WTC11 (cell line): Measurements from ENCODE around the gene RBX1. TPM values are rescaled to one million over a fixed set of nuclear protein-coding genes. Genes with fewer than 3 reads are reported as not detected.

Experiments used
- ATAC-seq: fragments of 200-7000 bp; cut with Tn5 transposase; 2 replicates; pipeline ENCODE4 v1.10.0; 2021; ENCODE audit warnings: mild to moderate bottlenecking, moderate library complexity
- CTCF ChIA-PET: fragments of 300-600 bp; sonication (Branson Sonifier 250); formaldehyde crosslinking; loops from one replicate; lab custom pipeline; 2021; ENCODE audit warnings: antibody characterized with exemption; lab: Charles Lee
- POLR2A ChIA-PET: fragments of 350-600 bp; sonication (Branson Sonifier 250); formaldehyde crosslinking; loops from one replicate; lab custom pipeline; 2021; ENCODE audit warnings: antibody characterized with exemption; lab: Charles Lee
- DNase-seq: peaks from one replicate; pipeline ENCODE4 v3.0.0; 2021; ENCODE audit warnings: low spot score
- H3K27ac Mint-ChIP-seq: 2 replicates; pipeline ENCODE4 v1.8.0; 2021; ENCODE audit warnings: mixed read lengths
- H3K27me3 Mint-ChIP-seq: 2 replicates; pipeline ENCODE4 v1.8.0; 2021; ENCODE audit warnings: low read depth, mild to moderate bottlenecking, moderate library complexity, mixed read lengths
- H3K36me3 Mint-ChIP-seq: 2 replicates; pipeline ENCODE4 v1.8.0; 2021; ENCODE audit warnings: mixed read lengths
- H3K4me1 Mint-ChIP-seq: 2 replicates; pipeline ENCODE4 v1.8.0; 2022; ENCODE audit warnings: mixed read lengths
- H3K4me3 Mint-ChIP-seq: 2 replicates; pipeline ENCODE4 v1.8.0; 2021; ENCODE audit warnings: mild to moderate bottlenecking, moderate library complexity, mixed read lengths
- H3K9me3 Mint-ChIP-seq: 2 replicates; pipeline ENCODE4 v1.8.0; 2021; ENCODE audit warnings: mixed read lengths
- AFF4 ChIP-seq: sonication (generic); formaldehyde crosslinking; IDR thresholded peaks from 2 replicates; pipeline ENCODE4 v1.8.1; 2023; ENCODE audit warnings: mild to moderate bottlenecking, missing genetic modification reagents, borderline replicate concordance
- ATF2 ChIP-seq: sonication (generic); formaldehyde crosslinking; IDR thresholded peaks from 2 replicates; pipeline ENCODE4 v1.8.1; 2022; ENCODE audit warnings: low read depth, missing genetic modification reagents, borderline replicate concordance
- CBFB ChIP-seq: sonication (generic); formaldehyde crosslinking; IDR thresholded peaks from 2 replicates; pipeline ENCODE4 v1.8.1; 2022; ENCODE audit warnings: mild to moderate bottlenecking, low read depth, missing genetic modification reagents
- CREB1 ChIP-seq: sonication (generic); formaldehyde crosslinking; IDR thresholded peaks from 2 replicates; pipeline ENCODE4 v1.8.0; 2023; ENCODE audit warnings: mild to moderate bottlenecking, missing genetic modification reagents
- FOXJ3 ChIP-seq: sonication (generic); formaldehyde crosslinking; IDR thresholded peaks from 2 replicates; pipeline ENCODE4 v1.9.0; 2021; ENCODE audit warnings: missing genetic modification reagents, mild to moderate bottlenecking, borderline replicate concordance
- NFATC4 ChIP-seq: fragments of 250-450 bp; sonication (Bioruptor Pico); IDR thresholded peaks from 2 replicates; pipeline ENCODE4 v1.9.0; 2021; ENCODE audit warnings: mild to moderate bottlenecking
- NR2C2 ChIP-seq: sonication (generic); formaldehyde crosslinking; IDR thresholded peaks from 2 replicates; pipeline ENCODE4 v1.8.0; 2022; ENCODE audit warnings: mild to moderate bottlenecking, missing genetic modification reagents
- USF1 ChIP-seq: sonication (generic); formaldehyde crosslinking; IDR thresholded peaks from 2 replicates; pipeline ENCODE4 v1.8.0; 2022; ENCODE audit warnings: mild to moderate bottlenecking, missing genetic modification reagents
- ZMAT4 ChIP-seq: fragments of 250-450 bp; sonication (Bioruptor Pico); IDR thresholded peaks from 2 replicates; pipeline ENCODE4 v1.9.0; 2021; ENCODE audit warnings: mild to moderate bottlenecking
- ZNF121 ChIP-seq: sonication (generic); formaldehyde crosslinking; IDR thresholded peaks from 2 replicates; pipeline ENCODE4 v1.8.0; 2023; ENCODE audit warnings: missing genetic modification reagents
- ZNF232 ChIP-seq: sonication (generic); formaldehyde crosslinking; IDR thresholded peaks from 2 replicates; pipeline ENCODE4 v1.8.0; 2022; ENCODE audit warnings: mild to moderate bottlenecking, missing genetic modification reagents
- ZNF532 ChIP-seq: fragments of 250-450 bp; sonication (Bioruptor Pico); IDR thresholded peaks from 2 replicates; pipeline ENCODE4 v1.9.0; 2021; ENCODE audit warnings: mild to moderate bottlenecking, borderline replicate concordance
- total RNA-seq: library from RNA; stranded (reverse); gene quantifications from 3 replicates; pipeline ENCODE4 v1.2.3, GENCODE V29; 2021
- TF ChIP-seq, protein P1 (sequence below): sonication (generic); formaldehyde crosslinking; IDR thresholded peaks from 2 replicates; pipeline ENCODE4 v1.8.0; 2022; ENCODE audit warnings: mild to moderate bottlenecking, missing genetic modification reagents
- TF ChIP-seq, protein P2 (sequence below): fragments of 250-450 bp; sonication (Bioruptor Pico); IDR thresholded peaks from 2 replicates; pipeline ENCODE4 v1.9.0; 2021; ENCODE audit warnings: moderate library complexity, mild to moderate bottlenecking, inconsistent platforms, borderline replicate concordance
- TF ChIP-seq, protein P3 (sequence below): sonication (generic); formaldehyde crosslinking; conservative IDR thresholded peaks from 2 replicates; pipeline ENCODE4 v1.8.1; 2023; ENCODE audit warnings: mild to moderate bottlenecking, low read depth, missing genetic modification reagents, moderate library complexity
- TF ChIP-seq, protein P4 (sequence below): sonication (generic); formaldehyde crosslinking; IDR thresholded peaks from 2 replicates; pipeline ENCODE4 v1.8.1; 2023; ENCODE audit warnings: mild to moderate bottlenecking, missing genetic modification reagents

The RBX1 gene
- total RNA-seq, 1 experiment from 2014 or later, result 70.8 TPM

- ChIA-PET POLR2A (no interaction called here), CTCF (interaction anchor here (0.9 to 3.9 kb wide), 3 partner anchors 10 to 329 kb away, joined by 4 to 22 read pairs (median 8); no protein-coding TSS in a partner anchor)
- Mint-ChIP-seq H3K4me1 (0 out of 2 replicates have a peak, but pooled peaks cover 2% of the 10 kb centered on the region), H3K27me3 (no peaks in the 10 kb centered on the region), H3K36me3 (peaks cover 21% of the 10 kb centered on the region), H3K9me3 (no peaks in the 10 kb centered on the region), H3K4me3 (no peak overlapping the region), H3K27ac (peak overlapping the region; percentile 19; the same call in 1 of the 2 replicates)
- ATAC-seq (peak; percentile 60), DNase-seq (no peak)
- TF ChIP-seq, protein P1, sequence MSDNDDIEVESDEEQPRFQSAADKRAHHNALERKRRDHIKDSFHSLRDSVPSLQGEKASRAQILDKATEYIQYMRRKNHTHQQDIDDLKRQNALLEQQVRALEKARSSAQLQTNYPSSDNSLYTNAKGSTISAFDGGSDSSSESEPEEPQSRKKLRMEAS, result no peak
- no peak for TF ChIP-seq NFATC4
Observed at GRCh38 chr22:40908895-40909294, 42.3 kb upstream of the RBX1 start.

DNA sequence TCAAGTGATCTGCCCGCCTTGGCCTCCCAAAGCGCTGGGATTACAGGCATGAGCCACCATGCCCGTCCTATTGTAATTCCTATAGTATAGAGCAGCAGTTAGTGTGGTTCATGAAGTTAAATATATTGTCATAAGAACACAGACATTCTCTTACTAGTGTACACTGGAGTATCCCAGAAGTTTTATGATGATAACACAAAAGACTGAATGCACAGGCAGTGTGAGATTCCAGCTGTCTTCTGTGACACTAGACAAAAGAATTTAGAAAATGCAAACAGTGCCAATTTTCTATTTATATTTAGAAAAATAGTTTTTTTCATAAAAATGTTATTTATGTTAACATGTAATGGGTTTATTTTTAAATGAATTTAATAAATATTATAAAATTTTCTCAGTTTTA is 39.4 kb upstream of the RBX1 start:
- DNase-seq, result no peak
- H3K36me3 Mint-ChIP-seq, result peaks cover 38% of the 10 kb centered on the region
- H3K9me3 Mint-ChIP-seq, result no peaks in the 10 kb centered on the region
- no peak overlapping the region for H3K27ac Mint-ChIP-seq
- no peak for ATAC-seq
- no peak overlapping the region for H3K4me3 Mint-ChIP-seq
- CTCF ChIA-PET, result no interaction called here
- H3K4me1 Mint-ChIP-seq, result 0 out of 2 replicates have a peak, but pooled peaks cover 2% of the 10 kb centered on the region
- POLR2A ChIA-PET, result no interaction called here
- no peaks in the 10 kb centered on the region for H3K27me3 Mint-ChIP-seq
- TF ChIP-seq FOXJ3, result no peak
- no peak for TF ChIP-seq USF1 (CRISPR knock-in tag)
- no peak for TF ChIP-seq ZNF532 (CRISPR knock-in tag)
- TF ChIP-seq, protein P2, sequence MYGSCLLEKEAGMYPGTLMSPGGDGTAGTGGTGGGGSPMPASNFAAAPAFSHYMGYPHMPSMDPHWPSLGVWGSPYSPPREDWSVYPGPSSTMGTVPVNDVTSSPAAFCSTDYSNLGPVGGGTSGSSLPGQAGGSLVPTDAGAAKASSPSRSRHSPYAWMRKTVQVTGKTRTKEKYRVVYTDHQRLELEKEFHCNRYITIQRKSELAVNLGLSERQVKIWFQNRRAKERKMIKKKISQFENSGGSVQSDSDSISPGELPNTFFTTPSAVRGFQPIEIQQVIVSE (CRISPR knock-in tag), result no peak
- TF ChIP-seq, protein P3, sequence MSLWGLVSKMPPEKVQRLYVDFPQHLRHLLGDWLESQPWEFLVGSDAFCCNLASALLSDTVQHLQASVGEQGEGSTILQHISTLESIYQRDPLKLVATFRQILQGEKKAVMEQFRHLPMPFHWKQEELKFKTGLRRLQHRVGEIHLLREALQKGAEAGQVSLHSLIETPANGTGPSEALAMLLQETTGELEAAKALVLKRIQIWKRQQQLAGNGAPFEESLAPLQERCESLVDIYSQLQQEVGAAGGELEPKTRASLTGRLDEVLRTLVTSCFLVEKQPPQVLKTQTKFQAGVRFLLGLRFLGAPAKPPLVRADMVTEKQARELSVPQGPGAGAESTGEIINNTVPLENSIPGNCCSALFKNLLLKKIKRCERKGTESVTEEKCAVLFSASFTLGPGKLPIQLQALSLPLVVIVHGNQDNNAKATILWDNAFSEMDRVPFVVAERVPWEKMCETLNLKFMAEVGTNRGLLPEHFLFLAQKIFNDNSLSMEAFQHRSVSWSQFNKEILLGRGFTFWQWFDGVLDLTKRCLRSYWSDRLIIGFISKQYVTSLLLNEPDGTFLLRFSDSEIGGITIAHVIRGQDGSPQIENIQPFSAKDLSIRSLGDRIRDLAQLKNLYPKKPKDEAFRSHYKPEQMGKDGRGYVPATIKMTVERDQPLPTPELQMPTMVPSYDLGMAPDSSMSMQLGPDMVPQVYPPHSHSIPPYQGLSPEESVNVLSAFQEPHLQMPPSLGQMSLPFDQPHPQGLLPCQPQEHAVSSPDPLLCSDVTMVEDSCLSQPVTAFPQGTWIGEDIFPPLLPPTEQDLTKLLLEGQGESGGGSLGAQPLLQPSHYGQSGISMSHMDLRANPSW (CRISPR knock-in tag), result no peak
- no peak for TF ChIP-seq ZMAT4 (CRISPR knock-in tag)
- TF ChIP-seq AFF4 (CRISPR knock-in tag), result no peak
- TF ChIP-seq NR2C2, result no peak
- TF ChIP-seq ATF2 (CRISPR knock-in tag), result no peak
- TF ChIP-seq ZNF232 (CRISPR knock-in tag), result no peak
- no peak for TF ChIP-seq CBFB
- TF ChIP-seq CREB1 (CRISPR knock-in tag), result no peak
- no peak for TF ChIP-seq ZNF121 (CRISPR knock-in tag)
- TF ChIP-seq, protein P4, sequence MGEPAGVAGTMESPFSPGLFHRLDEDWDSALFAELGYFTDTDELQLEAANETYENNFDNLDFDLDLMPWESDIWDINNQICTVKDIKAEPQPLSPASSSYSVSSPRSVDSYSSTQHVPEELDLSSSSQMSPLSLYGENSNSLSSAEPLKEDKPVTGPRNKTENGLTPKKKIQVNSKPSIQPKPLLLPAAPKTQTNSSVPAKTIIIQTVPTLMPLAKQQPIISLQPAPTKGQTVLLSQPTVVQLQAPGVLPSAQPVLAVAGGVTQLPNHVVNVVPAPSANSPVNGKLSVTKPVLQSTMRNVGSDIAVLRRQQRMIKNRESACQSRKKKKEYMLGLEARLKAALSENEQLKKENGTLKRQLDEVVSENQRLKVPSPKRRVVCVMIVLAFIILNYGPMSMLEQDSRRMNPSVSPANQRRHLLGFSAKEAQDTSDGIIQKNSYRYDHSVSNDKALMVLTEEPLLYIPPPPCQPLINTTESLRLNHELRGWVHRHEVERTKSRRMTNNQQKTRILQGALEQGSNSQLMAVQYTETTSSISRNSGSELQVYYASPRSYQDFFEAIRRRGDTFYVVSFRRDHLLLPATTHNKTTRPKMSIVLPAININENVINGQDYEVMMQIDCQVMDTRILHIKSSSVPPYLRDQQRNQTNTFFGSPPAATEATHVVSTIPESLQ (CRISPR knock-in tag), result no peak
